DLD1 (cell line): Measurements from ENCODE around the gene C17orf114.

Experiments
- in situ Hi-C: cut with HindIII; loops from 2 replicates; pipeline ENCODE4 v1.10.0; 2017; ENCODE audit warnings: low sequenced_read_pairs

C17orf114 gene

GRCh38 chr17:4788159-4788806 is 13.8 kb downstream of the C17orf114 start:
- in situ Hi-C loops, result no loop called here

GRCh38 chr17:4786516-4786915 is 15.6 kb downstream of the C17orf114 start:
- in situ Hi-C loops, result no loop called here

GRCh38 chr17:4786106-4786511 is 16.0 kb downstream of the C17orf114 start, which contains the start of gene VMO1:
VMO1 (minus strand) TSS chr17:4786364; CDS start chr17:4786352, 12 bp downstream.
- in situ Hi-C loops, result no loop called here

- in situ Hi-C loops, result no loop called here
Measured at GRCh38 chr17:4785311-4786105, 16.6 kb downstream of the C17orf114 start.

GRCh38 chr17:4782652-4783051 is 19.5 kb downstream of the C17orf114 start:
- in situ Hi-C loops, result no loop called here

- in situ Hi-C loops, result no loop called here
Measured at GRCh38 chr17:4780325-4780955, 21.7 kb downstream of the C17orf114 start.

GRCh38 chr17:4777969-4778760 is 24.0 kb downstream of the C17orf114 start:
- in situ Hi-C loops, result no loop called here

GRCh38 chr17:4772235-4772613 is 29.9 kb downstream of the C17orf114 start:
- in situ Hi-C loops, result no loop called here

- in situ Hi-C loops, result no loop called here
Measured at GRCh38 chr17:4771519-4772234, 30.5 kb downstream of the C17orf114 start, which contains the start of gene TM4SF5. TM4SF5 (plus strand) TSS chr17:4771886; CDS start chr17:4771923, 37 bp downstream.

- in situ Hi-C loops, result no loop called here
Measured at GRCh38 chr17:4769628-4770027, 32.5 kb downstream of the C17orf114 start.

GRCh38 chr17:4768298-4768697 is 33.8 kb downstream of the C17orf114 start:
- in situ Hi-C loops, result no loop called here

GRCh38 chr17:4766723-4767122 is 35.4 kb downstream of the C17orf114 start:
- in situ Hi-C loops, result no loop called here

- in situ Hi-C loops, result no loop called here
Measured at GRCh38 chr17:4766201-4766600, 35.9 kb downstream of the C17orf114 start.

GRCh38 chr17:4764595-4764994 is 37.5 kb downstream of the C17orf114 start:
- in situ Hi-C loops, result no loop called here

GRCh38 chr17:4759776-4760236 is 42.3 kb downstream of the C17orf114 start:
- in situ Hi-C loops, result no loop called here

- in situ Hi-C loops, result no loop called here
Measured at GRCh38 chr17:4753392-4753791, 48.7 kb downstream of the C17orf114 start.

- in situ Hi-C loops, result no loop called here
Measured at GRCh38 chr17:4751932-4752331, 50.2 kb downstream of the C17orf114 start.
